HT1080 (cell line): ENCODE data around the gene UBL4A. TPM values are rescaled to one million over a fixed set of nuclear protein-coding genes. Genes with fewer than 3 reads are reported as not detected.
"Not testable (repeated sequence)": the region's sequence is repeated elsewhere in the genome, so short reads cannot be mapped to it uniquely, and the experiment has no call there.

ENCODE experiments used
- DNase-seq: peaks from one replicate; pipeline ENCODE4 v3.0.0-alpha.2; 2015; ENCODE audit warnings: low read depth
- total RNA-seq: library from RNA; depleted of rRNA; stranded (reverse); fragments of >200 nt; shearing (Covaris generic); gene quantifications from 2 replicates; pipeline ENCODE4 v1.2.3, GENCODE V29; 2014

UBL4A gene
- total RNA-seq, 1 experiment from 2014 or later: 61.7 TPM

DNA sequence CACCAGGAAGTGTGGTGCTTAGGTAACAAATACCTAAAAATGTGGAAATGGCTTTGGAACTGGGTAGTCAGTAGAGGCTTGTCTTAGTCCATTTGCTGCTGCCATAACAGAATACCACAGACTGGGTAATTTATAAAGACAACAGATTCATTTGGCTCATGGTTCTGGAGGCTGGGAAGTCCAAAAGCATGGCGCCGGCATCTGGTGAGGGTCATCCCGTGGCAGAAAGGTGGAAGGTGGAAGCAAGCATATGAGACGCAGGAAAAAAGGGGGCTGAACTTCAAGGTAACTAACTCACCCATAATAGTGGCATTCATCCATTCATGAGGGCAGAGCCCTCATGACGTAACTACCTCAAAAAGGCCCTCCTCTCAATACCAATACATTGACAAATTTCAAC lies 23.0 kb upstream of the UBL4A start:
- no peak for DNase-seq

DNA sequence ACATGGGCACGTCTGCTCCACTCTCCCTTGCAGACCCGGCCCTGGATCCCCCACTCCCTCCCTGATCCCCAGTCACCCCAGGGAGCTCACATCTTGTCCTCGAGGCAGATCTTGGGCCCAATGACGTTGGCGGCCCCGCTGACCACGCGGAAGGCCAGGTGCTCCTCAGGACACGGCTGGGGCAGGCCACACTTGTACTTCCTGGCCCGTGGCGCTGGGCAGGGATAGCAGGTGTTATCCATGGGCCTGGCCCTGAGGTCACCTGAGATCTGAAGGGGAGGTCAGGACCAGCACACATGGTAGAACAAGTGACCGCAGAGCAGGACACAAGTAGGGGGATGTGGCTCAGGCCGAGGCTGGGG lies 21.9 kb upstream of the UBL4A start:
- no peak for DNase-seq

DNA sequence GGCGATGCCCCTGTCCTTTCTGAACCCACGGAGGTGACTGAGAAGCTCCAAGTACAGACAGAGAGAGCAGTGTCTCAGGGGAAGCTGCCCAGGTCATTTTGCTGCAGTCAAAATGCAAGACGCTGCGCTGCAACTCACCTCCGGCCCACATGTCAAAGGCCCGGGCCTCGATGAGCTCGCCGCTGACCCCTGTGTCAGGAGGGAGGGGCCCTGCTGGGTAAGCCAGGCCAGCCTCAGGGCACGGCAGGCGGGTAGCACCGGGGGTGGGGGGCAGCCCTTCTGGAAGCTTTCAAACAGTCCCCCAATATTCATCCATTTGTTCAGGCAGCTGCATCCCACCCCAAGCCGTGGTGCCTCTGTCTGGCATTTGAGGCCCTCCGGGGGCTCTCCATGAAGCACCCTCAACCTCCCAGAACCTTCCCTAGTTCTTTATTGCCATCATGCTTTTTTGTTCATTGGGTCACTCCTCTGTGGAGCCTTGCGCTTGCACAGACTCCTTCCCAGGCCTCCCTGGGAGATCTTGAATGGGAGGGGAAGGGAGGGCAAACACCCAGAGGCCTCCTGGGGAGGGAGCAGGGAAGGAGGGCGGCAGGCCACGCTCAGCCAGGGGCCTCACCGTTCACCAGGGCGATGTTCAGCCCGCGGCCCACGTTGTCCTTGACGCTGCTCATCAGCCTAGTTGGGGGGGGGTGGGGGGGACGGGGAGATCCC lies 21.4 kb upstream of the UBL4A start:
- DNase-seq: no peak

DNA sequence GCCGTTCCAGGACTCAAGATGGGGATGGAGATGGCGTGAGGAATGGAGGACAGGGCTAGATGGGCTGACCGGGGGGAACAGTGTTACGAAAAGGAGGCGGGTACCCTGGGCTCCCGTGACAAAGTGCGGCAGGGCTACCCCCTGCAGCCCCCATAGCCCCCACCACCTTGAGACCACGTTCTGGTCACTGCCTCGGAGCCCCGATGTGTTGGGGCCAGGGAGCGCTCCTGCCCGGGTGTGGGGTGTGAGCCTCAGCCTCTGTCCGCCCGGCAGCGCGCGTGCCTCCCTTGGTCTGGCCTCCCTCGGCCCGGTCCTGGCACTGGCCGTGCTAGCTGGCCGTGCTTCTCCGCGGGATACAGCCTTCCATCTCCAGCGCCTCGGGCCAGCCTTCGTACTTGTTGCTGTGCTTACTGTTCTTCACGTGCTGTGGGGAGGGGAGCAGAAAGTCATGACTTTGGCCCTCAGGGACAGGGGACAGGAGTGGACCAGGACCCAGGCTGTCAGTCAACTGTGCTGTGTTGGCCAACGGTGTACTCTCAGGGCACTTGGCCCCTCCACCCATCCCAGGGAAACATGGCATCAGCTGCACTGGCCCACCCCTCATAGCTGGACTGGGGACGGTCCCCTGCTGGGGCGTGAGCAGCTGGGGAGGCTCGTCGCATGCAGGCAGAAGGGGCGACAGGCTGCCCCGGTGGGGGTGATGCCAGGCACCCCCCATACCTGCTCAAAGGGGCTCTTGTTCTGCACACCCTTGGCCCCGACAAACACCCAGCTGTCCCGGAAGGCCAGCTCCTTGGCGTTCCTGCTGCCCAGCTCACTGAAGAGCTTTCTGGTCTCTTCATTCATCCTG lies 20.3 kb upstream of the UBL4A start:
- DNase-seq: no peak

DNA sequence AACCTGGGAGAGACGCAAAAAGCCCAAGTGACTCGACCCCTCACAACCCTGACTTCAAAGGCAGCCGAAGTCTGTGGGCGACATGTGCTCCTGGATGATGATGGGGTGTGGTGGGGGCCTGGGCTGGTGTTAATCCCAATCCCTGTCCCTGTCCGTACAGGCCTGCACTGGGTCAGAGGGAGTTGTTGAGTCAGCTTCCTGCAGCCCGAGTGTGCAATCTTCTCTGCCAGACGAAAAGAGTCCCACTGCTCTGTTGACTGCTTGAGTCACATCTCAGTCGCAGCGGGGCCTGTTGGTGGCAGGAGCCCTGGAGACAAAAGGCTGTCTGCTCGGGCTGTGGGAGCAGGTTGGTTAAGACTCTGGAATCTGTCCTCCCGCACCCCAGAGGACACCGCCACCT lies 19.3 kb upstream of the UBL4A start:
- DNase-seq: peak; percentile 68

DNA sequence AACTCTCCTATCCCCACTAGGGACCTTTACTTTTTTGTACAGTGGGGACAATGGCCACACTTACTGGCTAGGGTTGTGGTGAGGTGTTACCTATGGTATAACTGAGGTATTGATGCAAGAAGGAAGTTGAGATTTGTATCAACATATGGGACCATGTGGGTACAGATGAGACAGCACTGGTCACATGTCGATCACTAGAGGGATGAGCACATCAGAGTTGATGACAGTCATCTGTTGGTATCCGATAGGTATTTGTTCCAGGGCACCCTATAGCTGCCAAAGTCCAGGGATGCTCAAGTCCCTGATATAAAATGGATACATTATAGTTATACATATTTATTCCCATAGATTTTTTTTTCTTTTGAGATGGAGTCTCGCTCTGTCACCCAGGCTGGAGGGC lies 16.6 kb upstream of the UBL4A start:
- DNase-seq: no peak

DNA sequence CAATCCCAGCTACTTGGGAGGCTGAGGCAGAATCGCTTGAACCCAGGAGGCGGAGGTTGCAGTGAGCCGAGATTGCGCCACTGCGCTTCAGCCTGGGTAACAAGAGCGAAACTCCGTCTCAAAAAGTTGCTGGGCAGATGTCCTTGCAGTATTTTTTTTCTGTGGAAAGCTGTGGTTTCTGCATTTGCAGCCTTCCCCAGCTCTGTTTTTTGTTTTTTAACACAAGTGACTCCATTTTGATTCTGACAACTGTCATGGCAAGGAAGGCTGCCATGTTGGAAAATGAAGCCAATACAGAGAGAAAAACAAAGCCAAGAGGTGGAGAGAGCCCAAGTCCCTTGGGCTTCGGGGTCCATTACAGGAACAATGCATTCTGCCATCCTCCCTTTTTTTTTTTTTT lies 15.7 kb upstream of the UBL4A start:
- DNase-seq: no peak

DNA sequence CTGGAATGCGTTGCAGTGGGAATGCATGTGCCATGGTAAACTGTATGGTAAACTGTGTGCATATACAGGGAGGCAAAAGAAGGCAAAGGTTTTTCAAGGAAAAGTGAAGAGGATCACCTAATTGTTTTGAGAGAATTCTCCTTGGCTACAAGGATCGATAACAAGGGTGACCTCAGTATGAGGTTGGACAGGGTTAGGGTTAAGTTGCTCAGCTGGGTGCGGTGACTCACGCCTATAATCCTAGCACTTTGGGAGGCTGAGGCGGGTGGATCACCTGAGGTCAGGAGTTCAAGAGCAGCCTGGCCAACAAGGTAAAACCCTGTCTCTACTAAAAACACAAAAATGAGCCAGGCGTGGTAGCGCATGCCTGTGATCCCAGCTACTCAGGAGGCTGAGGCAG lies 15.0 kb upstream of the UBL4A start:
- DNase-seq: not testable (repeated sequence)

DNA sequence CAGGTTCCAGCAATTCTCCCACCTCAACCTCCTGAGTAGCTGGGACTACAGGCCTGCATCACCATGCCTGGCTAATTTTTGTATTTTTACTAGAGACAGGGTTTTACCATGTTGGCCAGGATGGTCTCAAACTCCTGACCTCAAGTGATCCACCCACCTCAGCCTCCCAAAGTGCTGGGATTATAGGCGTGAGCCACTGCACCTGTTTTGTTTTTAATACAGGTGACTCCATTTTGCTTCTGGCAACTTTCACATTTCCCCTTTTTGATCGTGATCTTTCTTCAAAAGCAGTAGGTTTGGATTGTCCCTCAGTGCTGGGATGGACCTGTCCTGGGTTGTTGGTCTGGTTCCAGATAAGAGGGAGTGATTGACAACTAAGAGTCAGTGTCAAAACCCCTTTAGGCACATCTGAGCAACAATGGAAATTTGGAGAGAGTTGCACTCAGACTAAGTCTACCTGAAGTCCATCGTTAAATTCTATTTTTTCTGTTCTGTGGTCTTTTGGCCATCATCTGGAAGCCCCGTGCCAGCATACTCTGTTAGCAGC lies 10.2 kb upstream of the UBL4A start:
- DNase-seq: not testable (repeated sequence)

DNA sequence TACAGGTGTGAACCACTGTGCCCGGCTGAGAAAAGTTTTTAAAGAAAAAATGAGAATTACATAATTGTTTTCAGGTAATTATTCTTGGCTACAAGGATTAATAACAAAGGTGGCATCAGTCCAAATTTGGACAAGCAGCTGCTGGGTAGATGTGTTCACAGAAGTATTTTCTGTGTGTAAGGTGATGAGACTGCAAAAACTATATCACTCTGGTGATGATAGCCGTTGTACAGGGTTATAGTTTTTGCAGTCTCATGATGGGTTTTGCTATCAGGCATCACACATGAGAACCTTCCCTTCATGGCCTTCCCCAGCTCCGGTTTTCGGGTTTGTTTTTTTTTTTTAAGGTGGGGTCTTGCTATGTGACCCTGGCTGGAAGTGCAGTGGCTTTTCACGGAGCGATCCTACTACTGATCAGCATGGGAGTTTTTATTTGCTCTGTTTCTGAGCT lies 9.1 kb upstream of the UBL4A start:
- DNase-seq: no peak

DNA sequence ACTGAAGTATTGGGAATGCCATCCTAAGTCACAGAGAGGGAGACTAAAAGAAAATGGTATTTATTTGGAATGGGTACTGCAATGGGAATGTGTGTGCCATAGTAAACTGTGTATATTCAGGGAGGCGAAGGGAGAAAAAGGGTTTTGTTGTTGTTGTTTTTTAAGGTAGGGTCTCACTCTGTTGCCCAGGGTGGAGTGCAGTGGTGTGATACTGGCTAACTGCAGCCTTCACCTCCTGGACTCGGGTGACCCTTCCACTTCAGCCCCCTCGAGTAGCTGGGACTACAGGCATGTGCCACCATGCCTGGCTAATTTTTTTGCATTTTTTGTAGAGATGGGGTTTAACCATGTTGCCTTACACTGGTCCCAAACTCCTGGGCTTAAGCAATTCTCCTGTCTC lies 8.3 kb upstream of the UBL4A start:
- DNase-seq: no peak

DNA sequence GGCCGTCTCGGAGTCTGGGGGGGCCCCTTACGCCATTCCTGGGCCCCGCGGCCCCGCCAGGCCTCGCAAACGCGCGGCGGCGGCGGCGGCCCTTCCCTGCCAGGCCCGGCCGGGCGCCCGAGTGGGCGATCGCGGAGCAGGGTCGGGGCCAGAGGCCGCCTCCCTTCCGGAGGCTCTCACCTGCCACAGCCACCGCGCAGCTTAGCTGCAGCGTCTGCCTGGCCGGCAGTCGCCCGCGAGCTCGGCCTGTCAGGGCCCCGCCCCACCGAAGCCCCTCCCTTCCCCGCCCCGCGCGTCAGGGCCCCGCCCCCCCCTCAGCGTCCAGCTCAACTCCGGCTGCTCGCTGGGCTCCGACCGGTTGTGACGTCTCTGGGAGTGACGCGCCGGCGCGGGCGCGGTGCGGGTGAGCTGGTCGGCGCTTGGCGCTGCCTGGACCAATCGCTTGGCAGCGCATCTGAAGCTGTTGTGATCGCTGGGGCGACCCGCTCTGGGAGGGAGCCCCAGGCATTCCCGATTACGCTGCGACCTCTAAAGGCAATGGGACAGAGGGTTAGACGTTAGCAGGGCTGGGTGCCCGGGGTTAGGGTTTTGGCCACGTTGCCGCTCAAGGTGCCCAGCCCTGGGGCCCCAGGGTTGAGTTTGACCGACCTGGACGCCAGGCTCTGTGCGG lies 4.1 kb upstream of the UBL4A start, which contains the start of gene SLC10A3:
SLC10A3 (minus strand) TSS at position 216 of the 670 bp plus-strand sequence. CDS start 1,689 bp downstream, outside the sequence.
- peak; percentile 91 for DNase-seq

DNA sequence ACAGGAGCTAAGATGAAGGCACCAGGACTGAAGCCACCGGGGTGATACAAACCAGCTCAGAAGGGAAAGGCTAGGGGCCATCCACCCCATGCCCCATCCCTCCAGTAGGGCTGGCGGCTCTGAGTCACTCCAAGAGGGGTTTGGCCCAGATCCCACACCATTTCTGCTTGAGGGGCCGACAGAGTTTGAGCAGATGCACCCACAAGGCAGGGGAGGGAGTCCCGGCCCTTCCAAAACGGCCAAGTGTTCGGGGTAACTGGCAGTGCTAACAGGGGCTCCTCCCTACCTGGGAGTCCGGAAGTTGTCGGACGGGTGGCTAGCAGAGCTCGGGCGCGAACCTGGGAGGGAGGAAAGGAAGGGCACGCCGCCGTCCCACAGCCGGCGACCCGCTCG lies 3.6 kb upstream of the UBL4A start:
- peak; percentile 55 for DNase-seq

DNA sequence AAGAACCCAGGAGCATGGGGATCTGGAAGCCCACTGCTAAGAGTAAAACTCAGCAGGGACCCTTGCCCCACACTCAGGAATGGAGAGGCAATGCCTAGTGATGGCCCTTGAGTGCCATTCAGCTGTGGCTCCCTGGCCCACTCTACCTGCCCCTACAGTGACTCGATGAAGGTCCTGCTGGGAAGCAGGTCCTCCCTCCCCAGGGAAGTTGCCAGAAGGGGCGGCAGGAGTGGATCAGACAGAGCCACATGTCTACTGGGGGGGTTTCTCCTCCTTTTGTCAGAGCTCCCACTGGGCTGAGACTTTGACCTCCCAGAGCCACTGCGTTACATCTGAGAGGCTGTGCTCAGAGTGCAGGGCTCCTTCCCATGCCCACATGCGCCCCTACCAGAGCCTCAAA lies 2.8 kb upstream of the UBL4A start:
- no peak for DNase-seq

DNA sequence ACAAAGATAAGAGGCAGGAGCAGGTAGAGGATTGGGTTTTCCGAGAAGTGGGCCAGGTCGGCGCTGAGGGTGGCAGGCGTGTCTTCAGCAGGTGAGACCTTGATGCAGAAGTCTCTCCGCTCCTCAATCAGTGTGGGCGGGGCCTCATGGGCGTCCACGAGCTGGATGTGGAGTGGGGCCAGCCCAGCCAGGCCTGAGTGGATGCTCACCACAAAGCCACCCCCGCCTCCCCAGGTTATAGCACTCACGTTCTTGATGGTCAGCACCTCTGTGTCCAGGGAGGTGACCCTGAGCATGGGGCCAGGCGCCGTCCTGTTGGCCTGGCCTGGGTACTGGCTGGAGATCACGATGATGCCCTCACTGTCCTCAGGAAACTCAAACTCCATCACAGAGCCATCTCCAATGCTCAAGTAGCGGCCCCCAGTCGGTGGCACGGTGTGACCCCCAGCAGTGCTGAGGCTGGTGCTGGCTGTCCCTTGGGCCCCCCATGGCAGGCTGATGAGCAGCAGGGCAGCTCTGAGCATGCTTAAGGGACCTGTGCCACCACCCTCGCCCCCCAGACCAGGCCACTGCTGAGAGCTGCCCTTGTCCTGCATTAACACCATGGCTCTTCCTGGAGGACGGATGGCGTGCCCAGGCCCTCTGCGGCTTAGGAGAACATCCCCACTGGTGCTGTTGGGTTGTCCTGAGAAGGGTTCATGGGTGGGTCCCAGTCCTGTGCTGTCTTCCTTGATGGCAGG lies 2.1 kb upstream of the UBL4A start:
- DNase-seq: no peak

DNA sequence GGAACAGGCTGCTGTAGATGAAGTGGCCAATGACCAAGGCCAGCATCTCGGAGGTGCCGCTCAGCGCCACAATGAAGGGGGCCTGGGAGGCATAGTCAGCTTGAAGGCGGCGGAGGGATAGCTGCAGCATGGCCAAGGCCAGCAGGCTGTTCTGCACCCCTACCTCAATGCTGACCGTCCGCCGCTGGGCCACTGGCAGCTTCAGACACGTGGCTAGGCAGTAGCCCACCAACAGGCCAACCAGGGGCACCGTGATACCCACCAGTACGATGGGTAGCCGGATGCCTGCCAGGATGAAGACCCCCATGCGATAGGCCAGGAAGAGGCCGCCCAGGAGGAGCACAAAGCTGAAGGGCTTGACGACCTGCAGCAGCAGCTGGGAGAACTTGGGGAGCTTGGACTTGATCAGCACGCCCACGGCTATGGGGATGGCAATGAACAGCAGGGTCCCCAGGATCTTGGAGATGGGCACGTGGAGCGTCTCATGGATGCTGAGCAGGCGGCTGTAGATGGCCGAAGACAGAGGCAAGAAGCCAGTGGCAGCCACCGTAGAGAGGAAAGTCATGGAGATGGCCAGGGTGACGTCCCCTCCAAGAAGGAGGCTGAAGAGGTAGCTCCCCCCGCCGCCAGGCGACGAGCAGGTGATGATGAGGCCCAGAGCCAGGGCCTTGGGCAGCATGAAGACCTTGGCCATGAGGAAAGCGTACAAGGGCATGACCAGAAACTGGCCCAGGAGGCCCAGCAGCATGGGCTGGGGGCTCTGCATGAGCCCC lies 1.3 kb upstream of the UBL4A start:
- DNase-seq: no peak

DNA sequence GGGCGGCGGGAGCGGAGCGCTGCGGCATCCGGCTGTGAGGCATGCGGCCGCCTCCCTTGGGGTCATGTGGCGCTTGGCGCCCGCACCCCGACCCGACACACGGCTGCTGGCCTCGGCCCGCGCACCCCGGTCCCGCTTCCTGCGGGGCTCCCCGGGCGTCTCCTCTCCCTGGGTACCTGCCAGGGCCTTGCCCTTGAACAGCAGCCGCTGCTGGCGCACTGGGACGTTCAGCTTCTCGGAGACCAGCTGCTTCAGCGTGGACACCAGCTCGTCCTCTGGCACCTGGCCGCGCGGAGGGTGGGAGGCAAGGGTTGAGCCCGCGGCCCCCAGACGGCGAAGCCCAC lies 391 bp downstream of the UBL4A start:
- DNase-seq: no peak

DNA sequence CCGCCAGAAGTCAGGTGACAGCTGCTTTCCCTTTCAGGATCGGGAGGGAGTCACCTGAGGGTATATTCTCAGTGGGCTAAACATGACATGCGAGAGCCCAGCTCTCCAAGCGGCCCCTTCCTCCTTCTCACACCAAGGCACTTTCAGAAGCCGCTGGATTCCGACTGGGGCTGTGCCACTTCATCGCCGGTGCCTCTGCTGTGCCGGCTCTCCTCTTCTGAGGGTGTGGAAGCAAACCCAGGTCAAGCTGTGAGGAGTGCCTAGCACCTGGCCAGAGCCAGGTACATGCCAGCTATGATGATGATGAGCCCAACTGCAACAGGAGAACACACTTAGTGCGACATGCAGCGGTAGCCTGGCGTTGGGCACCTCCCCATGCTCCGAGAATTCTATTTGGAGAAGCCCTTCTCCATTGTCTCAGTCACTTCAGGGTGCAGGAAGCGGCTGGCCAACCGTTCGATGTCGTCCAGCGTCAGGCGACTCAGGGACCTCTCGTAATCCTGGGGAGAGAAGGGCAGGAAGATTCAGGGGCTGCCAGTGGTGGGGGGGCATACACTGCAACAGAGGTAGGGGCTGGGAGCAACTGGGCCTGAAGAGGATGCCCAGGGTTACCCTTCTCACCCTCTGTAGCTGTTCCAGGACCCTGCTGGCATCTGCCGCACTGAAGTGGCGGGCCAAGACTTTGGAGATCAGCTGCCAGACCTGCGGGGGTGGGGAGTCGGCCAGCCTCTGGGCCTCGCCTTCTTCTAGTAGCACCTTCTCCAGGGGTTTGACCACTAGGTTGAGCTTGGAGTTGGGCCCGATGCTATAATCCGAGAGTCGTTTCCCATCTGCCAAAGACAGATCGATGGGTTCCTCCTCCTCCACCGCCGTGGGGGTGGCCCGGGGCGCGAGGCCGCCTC lies 1.0 kb downstream of the UBL4A start:
- DNase-seq: no peak
